ENCODE measurements around the gene OR14A2. TPM values are rescaled to one million over a fixed set of nuclear protein-coding genes. Genes with fewer than 3 reads are reported as not detected.
"Not testable (repeated sequence)": the region's sequence is repeated elsewhere in the genome, so short reads cannot be mapped to it uniquely, and the experiment has no call there.

The OR14A2 gene
- total and polyA plus RNA-seq, 7 donors: not detected

GRCh38 chr1:247721222-247721621 lies 26.7 kb downstream of the OR14A2 start:
- whole genome bisulfite sequencing, 2 donors: 93% methylated on average over 4 of the region's 4 CpGs
- H3K27me3 ChIP-seq: no peaks in the 10 kb centered on the region
- no peak for TF ChIP-seq POLR2A (IDR thresholded peaks at IDR 0.05)
- TF ChIP-seq EP300 (IDR thresholded peaks at IDR 0.05): no peak
- no peak for TF ChIP-seq CTCF (IDR thresholded peaks at IDR 0.05)
- no peak for TF ChIP-seq POLR2AphosphoS5 (IDR thresholded peaks at IDR 0.05)
- no peak overlapping the region for H3K27ac ChIP-seq
- intact Hi-C loops (cut with DNase I): no loop called here
- no peak overlapping the region for H3K4me3 ChIP-seq
- no peaks in the 10 kb centered on the region for H3K36me3 ChIP-seq
- H3K9me3 ChIP-seq: peaks cover 0 to 6% (median 0%) of the 10 kb centered on the region in 4 donors
- no peak for DNase-seq
- H3K4me1 ChIP-seq: no peaks in the 10 kb centered on the region

GRCh38 chr1:247716546-247716945 lies 31.4 kb downstream of the OR14A2 start, which contains the start of gene OR6F1:
TSS of gene OR6F1 (minus strand) at chr1:247716646. CDS start at chr1:247712755, 3,891 bp downstream.
- 89% methylated on average over 3 of the region's 3 CpGs for WGBS, 2 donors
- H3K9me3 ChIP-seq: peaks cover 0 to 6% (median 0%) of the 10 kb centered on the region in 4 donors

GRCh38 chr1:247713753-247714152 lies 34.2 kb downstream of the OR14A2 start:
- Histone ChIP-seq H3K4me3 (no peak overlapping the region), H3K27ac (no peak overlapping the region), H3K36me3 (no peaks in the 10 kb centered on the region), H3K9me3 (no peaks in the 10 kb centered on the region), H3K27me3 (no peaks in the 10 kb centered on the region), H3K4me1 (no peaks in the 10 kb centered on the region)
- no peak for DNase-seq
- intact Hi-C loops (cut with DNase I): no loop called here
- TF ChIP-seq EP300 (IDR thresholded peaks at IDR 0.05): no peak
- no peak for TF ChIP-seq POLR2AphosphoS5 (IDR thresholded peaks at IDR 0.05)
- TF ChIP-seq CTCF (IDR thresholded peaks at IDR 0.05): no peak
- no peak for TF ChIP-seq POLR2A (IDR thresholded peaks at IDR 0.05)
- WGBS, 2 donors: 87 to 95% methylated on average over 7 of the region's 7 CpGs

More at GRCh38 chr1:247716546-247716945, 31.4 kb downstream of the OR14A2 start, which contains the start of gene OR6F1:
- H3K4me3 ChIP-seq: no peak within 1 kb of the TSS
- H3K27ac ChIP-seq: no peak within 1 kb of the TSS
- intact Hi-C loops (cut with DNase I): no loop called here
- no peak for DNase-seq
- H3K27me3 ChIP-seq: no peaks in the 10 kb centered on the region
- H3K4me1 ChIP-seq: no peaks in the 10 kb centered on the region
- TF ChIP-seq POLR2AphosphoS5 (IDR thresholded peaks at IDR 0.05) (no peak), CTCF (IDR thresholded peaks at IDR 0.05) (no peak), EP300 (IDR thresholded peaks at IDR 0.05) (no peak), POLR2A (IDR thresholded peaks at IDR 0.05) (no peak)
- no peaks in the 10 kb centered on the region for H3K36me3 ChIP-seq

GRCh38 chr1:247710681-247711080 lies 37.3 kb downstream of the OR14A2 start:
- H3K9me3 ChIP-seq; DNase-seq; H3K4me3 ChIP-seq; H3K36me3 ChIP-seq; intact Hi-C loops (cut with DNase I); H3K27me3 ChIP-seq; H3K4me1 ChIP-seq; H3K27ac ChIP-seq: not testable (repeated sequence)
- WGBS, 2 donors: 93 to 94% methylated on average over 8 of the region's 8 CpGs

- Histone ChIP-seq H3K27ac (no peak overlapping the region), H3K36me3 (no peaks in the 10 kb centered on the region), H3K27me3 (no peaks in the 10 kb centered on the region), H3K9me3 (peaks cover 0 to 4% (median 0%) of the 10 kb centered on the region in 4 donors), H3K4me3 (no peak overlapping the region), H3K4me1 (no peaks in the 10 kb centered on the region)
- TF ChIP-seq POLR2A (IDR thresholded peaks at IDR 0.05): no peak
- TF ChIP-seq EP300 (IDR thresholded peaks at IDR 0.05): no peak
- TF ChIP-seq CTCF (IDR thresholded peaks at IDR 0.05): no peak
- TF ChIP-seq POLR2AphosphoS5 (IDR thresholded peaks at IDR 0.05): no peak
- WGBS, 2 donors: 19 to 34% methylated on average over 1 of the region's 1 CpG
- intact Hi-C loops (cut with DNase I): no loop called here
- no peak for DNase-seq
Observed at GRCh38 chr1:247701338-247701737, 46.6 kb downstream of the OR14A2 start.

Data from sigmoid colon (tissue), 7 donors.